Right cardiac atrium (tissue), 5 donors: ENCODE data around the gene PSMA4. TPM values are rescaled to one million over a fixed set of nuclear protein-coding genes. Genes with fewer than 3 reads are reported as not detected.

Experiments
- ATAC-seq, 2 donors: fragments of 200-7000 bp; cut with Tn5 transposase; one replicate each; pipeline versions ENCODE4 v1.8.0 to v1.9.1; 2020; ENCODE audit warnings: moderate library complexity in 2 of 2, mild to moderate bottlenecking in 1 of 2
- DNase-seq, 3 donors: peaks; one replicate each; pipeline ENCODE4 v3.0.0-alpha.2; 2020
- H3K27ac ChIP-seq: one replicate; pipeline ENCODE4 v1.5.1; 2013; ENCODE audit warnings: mild to moderate bottlenecking, low read length, control low read depth, moderate library complexity
- H3K27me3 ChIP-seq: one replicate; pipeline ENCODE4 v1.6.1; 2013; ENCODE audit not compliant: control insufficient read depth, insufficient read depth
- H3K4me1 ChIP-seq: one replicate; pipeline ENCODE4 v1.6.1; 2013; ENCODE audit warnings: low read length; ENCODE audit not compliant: control insufficient read depth, insufficient read depth
- H3K4me3 ChIP-seq: one replicate; pipeline ENCODE4 v1.5.1; 2013; ENCODE audit warnings: low read length, control low read depth
- H3K9me3 ChIP-seq: one replicate; pipeline ENCODE4 v1.6.1; 2013; ENCODE audit warnings: low read length; ENCODE audit not compliant: control insufficient read depth
- WGBS: extraction: QIAGEN DNeasy Blood & Tissue Kit; methylation state at CpG from one replicate; pipeline ENCODE4 v1.1.7; 2013; 5-methylcytosine and 5-hydroxymethylcytosine counted together
- intact Hi-C, 4 donors: fragments of 100-400 bp; cut with DNase I; formaldehyde crosslinking; loops; one replicate each; pipeline versions ENCODE4 v1.11.0 to v1.14.0; 2022 to 2023
- polyA plus RNA-seq: library from polyadenylated mRNA; stranded (reverse); fragments of 200-250 nt; gene quantifications from one replicate; pipeline ENCODE4 v1.2.3, GENCODE V29; 2013
- total RNA-seq, 4 donors: library from RNA; stranded (reverse); fragmentation: NEBNext Ultra II Directional; extraction: Animal tissue kit (Norgen Biotek cat#: 25700); gene quantifications; one replicate each; pipeline ENCODE4 v1.2.1, GENCODE V29; 2021
- donor health status: healthy with polysubstance abuse.
- donor health status: DM: no; HTN: yes; CAD: no.
- donor health status: DM: no; HTN: no; CAD: no.
- donor health status: DM: no; HTN: yes; CAD: no; lungs with severe emphysema.
- donor health status: DM: yes; HTN: yes; CAD: no.

Gene PSMA4
- total and polyA plus RNA-seq, 5 donors: 89.1 to 137 (median 98.3) TPM

GRCh38 chr15:78573416-78573815 lies 33.2 kb downstream of the PSMA4 start:
- ATAC-seq: no peak
- H3K9me3 ChIP-seq: no peaks in the 10 kb centered on the region
- H3K27me3 ChIP-seq: no peaks in the 10 kb centered on the region
- 56% methylated on average over 4 of the region's 4 CpGs for WGBS
- no peak for DNase-seq
- H3K4me3 ChIP-seq: no peak overlapping the region
- H3K27ac ChIP-seq: no peak overlapping the region
- no peaks in the 10 kb centered on the region for H3K4me1 ChIP-seq
- intact Hi-C loops: no loop called here

GRCh38 chr15:78574944-78575343 lies 34.7 kb downstream of the PSMA4 start:
- no peaks in the 10 kb centered on the region for H3K9me3 ChIP-seq
- no peaks in the 10 kb centered on the region for H3K4me1 ChIP-seq
- H3K4me3 ChIP-seq: no peak overlapping the region
- ATAC-seq (no peak), DNase-seq (no peak)
- no peak overlapping the region for H3K27ac ChIP-seq
- 94% methylated on average over 1 of the region's 1 CpG for WGBS
- intact Hi-C loops: no loop called here
- H3K27me3 ChIP-seq: no peaks in the 10 kb centered on the region

GRCh38 chr15:78597583-78597982 lies 57.3 kb downstream of the PSMA4 start:
- intact Hi-C loops: no loop called here
- WGBS: 87% methylated on average over 1 of the region's 1 CpG
- Histone ChIP-seq H3K27me3 (no peaks in the 10 kb centered on the region), H3K4me3 (no peak overlapping the region), H3K9me3 (no peaks in the 10 kb centered on the region), H3K27ac (no peak overlapping the region), H3K4me1 (no peaks in the 10 kb centered on the region)
- no peak for ATAC-seq
- no peak for DNase-seq

DNA sequence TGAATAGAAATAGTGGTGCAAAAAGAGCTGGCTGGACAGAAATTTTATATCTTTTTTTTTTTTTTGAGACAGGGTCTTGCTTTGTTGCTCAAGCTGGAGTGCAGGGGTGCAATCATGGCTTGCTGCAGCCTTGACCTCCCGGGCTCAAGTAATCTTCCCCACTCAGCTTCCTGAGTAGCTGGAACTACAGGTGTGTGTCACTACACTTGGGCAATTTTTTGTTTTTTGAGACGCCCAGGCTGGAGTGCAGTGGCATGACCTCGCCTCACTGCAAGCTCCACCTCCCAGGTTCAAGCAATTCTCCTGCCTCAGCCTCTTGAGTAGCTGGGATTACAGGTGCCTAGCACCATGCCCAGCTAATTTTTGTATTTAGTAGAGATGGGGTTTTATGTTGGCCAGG lies 58.1 kb downstream of the PSMA4 start:
- intact Hi-C loops: no loop called here
- H3K4me1 ChIP-seq: no peaks in the 10 kb centered on the region
- no peaks in the 10 kb centered on the region for H3K27me3 ChIP-seq
- ATAC-seq (no peak), DNase-seq (no peak)
- H3K4me3 ChIP-seq: no peak overlapping the region
- H3K27ac ChIP-seq: no peak overlapping the region
- no peaks in the 10 kb centered on the region for H3K9me3 ChIP-seq
- 88% methylated on average over 3 of the region's 3 CpGs for WGBS

DNA sequence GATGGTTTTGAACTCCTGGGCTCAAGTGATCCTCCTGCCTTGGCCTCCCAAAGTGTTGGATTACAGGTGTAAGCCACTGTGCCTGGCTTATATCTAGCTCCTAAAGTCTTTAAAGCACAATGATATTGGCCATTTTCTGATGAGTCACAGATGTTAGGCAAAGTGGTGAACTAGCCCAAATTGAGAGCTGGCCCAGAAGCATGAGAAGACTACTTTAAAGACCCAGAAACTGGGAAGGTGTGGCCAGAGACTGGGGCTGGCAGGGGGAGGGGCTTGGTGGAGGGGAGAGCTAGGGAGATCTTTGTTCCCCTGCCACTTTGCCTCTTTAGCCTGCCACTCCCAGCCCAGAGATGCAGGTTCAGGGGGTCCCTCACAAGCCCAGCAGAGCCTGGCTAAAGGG lies 58.9 kb downstream of the PSMA4 start:
- no peaks in the 10 kb centered on the region for H3K4me1 ChIP-seq
- intact Hi-C loops: no loop called here
- DNase-seq (no peak), ATAC-seq (no peak)
- no peaks in the 10 kb centered on the region for H3K9me3 ChIP-seq
- H3K27ac ChIP-seq: no peak overlapping the region
- no peaks in the 10 kb centered on the region for H3K27me3 ChIP-seq
- no peak overlapping the region for H3K4me3 ChIP-seq

Other genes starting within 250 kb of the PSMA4 start
- gene SKIC8, start 240.8 kb upstream of the PSMA4 start, total RNA-seq: 10 to 100 TPM; 26.8 to 37.1 (median 28.3) TPM
- 34.7 TPM for gene SKIC8, start 240.8 kb upstream of the PSMA4 start, polyA plus RNA-seq
- under 1 TPM in 1 of 4 donors, not detected in 3; 0.32 TPM for gene CRABP1, start 200.1 kb upstream of the PSMA4 start, total RNA-seq
- gene CRABP1, start 200.1 kb upstream of the PSMA4 start, polyA plus RNA-seq: 0.29 TPM
- gene IREB2, start 102.2 kb upstream of the PSMA4 start, total RNA-seq: 10 to 100 TPM; 25.4 to 35.0 (median 29.1) TPM
- gene IREB2, start 102.2 kb upstream of the PSMA4 start, polyA plus RNA-seq: 7.9 TPM
- 10 to 100 TPM in 2 of 4 donors, 1 to 10 TPM in 2; 6.2 to 11.0 (median 9.1) TPM for gene HYKK, start 32.9 kb upstream of the PSMA4 start, total RNA-seq
- gene HYKK, start 32.9 kb upstream of the PSMA4 start, polyA plus RNA-seq: 4.9 TPM
- 1 to 10 TPM; 2.0 to 4.0 (median 2.8) TPM for gene CHRNA5, start 25.1 kb downstream of the PSMA4 start, total RNA-seq
- gene CHRNA5, start 25.1 kb downstream of the PSMA4 start, polyA plus RNA-seq: 0.68 TPM
- 1 to 10 TPM in 2 of 4 donors, under 1 TPM in 1, not detected in 1; 0.86 to 1.3 (median 1.1) TPM for gene CHRNA3, start 80.6 kb downstream of the PSMA4 start, total RNA-seq
- 0.11 TPM for gene CHRNA3, start 80.6 kb downstream of the PSMA4 start, polyA plus RNA-seq
- not detected for gene CHRNB4, start 100.8 kb downstream of the PSMA4 start, total RNA-seq
- not detected for gene CHRNB4, start 100.8 kb downstream of the PSMA4 start, polyA plus RNA-seq